Activated CD8-positive, alpha-beta memory T cell treated with anti-CD3 and anti-CD28 coated beads, Interleukin-2, amount 50 U/mL, for 48 hours (primary cell): ENCODE results near the gene METRNL.
"Not testable (repeated sequence)": the region's sequence is repeated elsewhere in the genome, so short reads cannot be mapped to it uniquely, and the experiment has no call there.

Source experiments
- DNase-seq: peaks from one replicate; pipeline ENCODE4 v3.0.0-alpha.2; 2020

The METRNL gene

GRCh38 chr17:83109793-83110645 is 30.6 kb downstream of the METRNL start:
- no peak for DNase-seq

GRCh38 chr17:83110735-83111134 is 31.3 kb downstream of the METRNL start:
- no peak for DNase-seq

DNA sequence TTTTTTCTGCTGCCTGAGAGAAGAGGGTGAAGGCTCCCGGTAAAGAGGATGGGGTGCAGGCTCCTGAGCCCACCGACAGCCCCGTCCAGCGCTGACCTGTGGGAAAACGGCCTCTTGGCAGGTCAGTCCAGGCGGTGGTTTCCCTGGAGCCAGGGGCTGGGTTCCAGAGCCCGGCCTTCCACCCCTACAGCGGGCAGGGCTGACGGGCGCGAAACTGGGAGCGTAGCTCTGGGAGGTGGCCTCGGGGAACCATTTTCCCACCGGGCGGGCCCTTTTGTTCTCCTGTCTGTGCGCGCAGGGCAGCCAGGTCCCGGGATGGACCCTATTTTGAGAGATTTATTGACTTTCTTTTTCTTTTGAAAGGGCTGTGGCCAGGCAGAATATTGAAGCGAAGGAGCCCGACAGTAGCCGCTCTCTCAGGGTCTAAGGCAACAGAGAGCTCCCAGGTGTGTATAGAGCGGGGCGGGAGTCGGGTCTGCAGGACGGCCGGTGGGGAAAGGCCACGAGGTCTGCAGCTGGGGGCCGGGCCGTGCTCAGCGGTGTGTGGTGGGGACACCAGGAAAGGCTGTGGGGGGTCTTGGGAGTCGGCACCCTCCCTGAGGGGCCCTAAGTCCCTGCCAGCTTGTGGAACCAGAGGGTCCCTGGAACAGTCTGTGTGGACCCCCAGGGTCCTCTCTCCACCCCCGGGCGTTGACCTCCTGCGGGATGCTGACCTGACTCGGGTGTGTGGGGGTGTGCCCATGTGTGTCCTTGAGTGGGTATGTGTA is 32.3 kb downstream of the METRNL start:
- no peak for DNase-seq

DNA sequence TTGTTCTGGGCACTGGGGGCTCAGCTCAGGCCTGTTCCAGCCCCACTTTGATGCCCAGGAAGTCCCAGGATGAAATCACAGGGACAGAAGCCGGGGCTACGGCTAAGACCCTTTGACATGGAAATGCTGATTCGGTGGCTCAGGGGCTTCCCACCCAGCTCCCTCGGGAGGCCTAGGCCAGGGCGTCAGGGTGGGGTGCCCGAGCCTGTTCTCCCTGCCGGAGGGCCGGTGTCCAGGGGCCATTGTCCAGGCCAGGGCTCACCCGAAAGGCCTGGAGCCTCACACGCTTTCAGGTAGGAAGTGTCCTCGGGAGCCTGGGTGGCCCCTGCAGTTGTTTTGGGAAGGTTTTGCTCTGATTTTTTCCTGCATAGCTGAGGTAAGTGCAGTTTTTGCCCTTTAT is 34.0 kb downstream of the METRNL start:
- no peak for DNase-seq

- no peak for DNase-seq
These were observed 34.4 kb downstream of the METRNL start for GRCh38 chr17:83113792-83114191.

GRCh38 chr17:83114706-83115105 is 35.3 kb downstream of the METRNL start:
- DNase-seq = no peak

DNA sequence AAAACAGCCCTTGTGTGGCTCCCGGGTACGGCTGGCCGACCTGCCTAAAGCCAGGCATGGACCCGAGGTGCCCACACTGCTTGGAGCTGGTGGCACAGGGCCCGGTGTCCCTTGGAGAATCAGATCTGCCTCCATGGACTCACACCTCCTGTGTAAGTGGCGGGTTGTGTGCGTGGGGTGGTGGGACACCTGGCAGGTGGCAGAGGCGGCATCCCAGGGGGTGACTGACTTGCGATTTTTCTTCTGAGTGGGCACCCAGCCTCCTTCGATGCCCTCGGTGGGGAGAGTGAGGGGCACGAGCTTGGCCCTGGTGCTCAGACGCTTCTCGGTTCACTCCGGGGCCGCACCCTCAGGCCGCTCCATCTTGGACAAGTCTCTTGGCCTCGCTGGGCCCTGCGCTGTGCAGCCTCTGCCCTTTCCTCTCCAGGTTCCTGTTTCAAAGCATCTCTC is 35.8 kb downstream of the METRNL start:
- DNase-seq = no peak

GRCh38 chr17:83115832-83116231 is 36.4 kb downstream of the METRNL start:
- no peak for DNase-seq

DNA sequence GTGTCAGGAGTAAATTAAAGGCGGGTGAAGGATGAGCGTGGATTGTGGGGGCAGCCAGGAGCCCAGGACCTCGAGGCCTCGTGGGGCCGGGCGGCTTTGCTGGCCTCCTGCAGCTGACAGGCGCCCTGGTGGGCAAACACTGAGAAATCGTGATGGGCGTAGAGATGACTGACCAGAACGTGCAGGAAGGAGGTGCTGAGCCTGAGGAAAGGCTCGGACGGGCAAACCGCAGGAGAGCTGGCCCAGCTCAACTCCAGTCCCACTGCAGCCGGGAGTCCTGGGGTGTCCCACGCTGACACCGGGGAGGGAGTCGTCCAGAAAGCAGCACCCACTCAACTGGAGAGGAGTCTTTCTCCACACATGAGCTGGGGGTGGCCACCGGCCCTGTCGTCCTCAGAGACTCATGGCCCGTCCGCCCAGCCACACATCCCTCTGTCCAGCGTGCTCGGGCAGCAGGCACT is 36.9 kb downstream of the METRNL start:
- no peak for DNase-seq

- no peak for DNase-seq
These were observed 37.6 kb downstream of the METRNL start for GRCh38 chr17:83116783-83117555.

- DNase-seq = no peak
These were observed 38.2 kb downstream of the METRNL start for GRCh38 chr17:83117583-83117982.

- no peak for DNase-seq
These were observed 38.8 kb downstream of the METRNL start for GRCh38 chr17:83118071-83118841.

- DNase-seq = no peak
These were observed 40.8 kb downstream of the METRNL start for GRCh38 chr17:83119987-83120864.

DNA sequence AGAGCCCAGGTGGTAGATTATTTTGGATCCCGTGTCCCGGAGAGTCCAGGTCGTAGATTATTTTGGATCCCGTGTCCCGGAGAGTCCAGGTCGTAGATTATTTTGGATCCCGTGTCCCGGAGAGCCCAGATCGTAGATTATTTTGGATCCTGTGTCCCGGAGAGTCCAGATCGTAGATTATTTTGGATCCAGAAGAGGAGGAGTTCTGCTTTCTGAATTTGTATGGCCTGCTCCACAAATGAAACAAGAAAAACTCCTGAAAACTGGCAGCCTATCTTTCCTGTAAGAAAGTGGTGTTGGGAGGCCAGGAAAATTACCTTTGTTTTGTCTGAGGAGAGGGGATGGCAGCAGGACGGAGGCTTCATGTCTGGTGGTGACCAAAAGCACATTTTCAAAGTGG is 42.1 kb downstream of the METRNL start:
- not testable (repeated sequence) for DNase-seq

- peak; percentile 37 for DNase-seq
These were observed 42.8 kb downstream of the METRNL start for GRCh38 chr17:83121921-83122820.

GRCh38 chr17:83122834-83123233 is 43.4 kb downstream of the METRNL start:
- DNase-seq = peak; percentile 41

GRCh38 chr17:83123896-83124801 is 44.7 kb downstream of the METRNL start:
- peak; percentile 50 for DNase-seq

- peak; percentile 64 for DNase-seq
These were observed 45.6 kb downstream of the METRNL start for GRCh38 chr17:83124871-83125514.
